Suppressor macrophage treated with lipopolysaccharide for 4 hours (primary cell): ENCODE measurements around the gene DYNC1H1.
A peak's percentile ranks its signal among the peaks of the same experiment; 100 is the strongest.
"Not testable (repeated sequence)": the region's sequence is repeated elsewhere in the genome, so short reads cannot be mapped to it uniquely, and the experiment has no call there.

Experiments used
- DNase-seq: peaks from one replicate; pipeline ENCODE4 v3.0.0-alpha.2; 2020

Gene DYNC1H1

GRCh38 chr14:102075155-102075554 is 110.8 kb downstream of the DYNC1H1 start:
- no peak for DNase-seq

- no peak for DNase-seq
Measured at GRCh38 chr14:102077382-102077709, 113.0 kb downstream of the DYNC1H1 start.

GRCh38 chr14:102078361-102078791 is 114.0 kb downstream of the DYNC1H1 start:
- not testable (repeated sequence) for DNase-seq

GRCh38 chr14:102078831-102079699 is 114.7 kb downstream of the DYNC1H1 start:
- no peak for DNase-seq

GRCh38 chr14:102079700-102079979 is 115.3 kb downstream of the DYNC1H1 start:
- DNase-seq: no peak

GRCh38 chr14:102080183-102081080 is 116.1 kb downstream of the DYNC1H1 start:
- DNase-seq: no peak

- DNase-seq: no peak
Measured at GRCh38 chr14:102081231-102082080, 117.1 kb downstream of the DYNC1H1 start.

GRCh38 chr14:102084522-102084921 is 120.1 kb downstream of the DYNC1H1 start:
- DNase-seq: not testable (repeated sequence)

- DNase-seq: no peak
Measured at GRCh38 chr14:102084931-102085330, 120.6 kb downstream of the DYNC1H1 start.

- DNase-seq: no peak
Measured at GRCh38 chr14:102085488-102085887, 121.1 kb downstream of the DYNC1H1 start.

- DNase-seq: peak; percentile 83
Measured at GRCh38 chr14:102085948-102086708, 121.8 kb downstream of the DYNC1H1 start.

GRCh38 chr14:102086709-102086971 is 122.3 kb downstream of the DYNC1H1 start:
- no peak for DNase-seq

GRCh38 chr14:102086972-102087761 is 122.8 kb downstream of the DYNC1H1 start, which contains the start of gene HSP90AA1:
Gene HSP90AA1 (minus strand): TSS chr14:102087044. CDS start chr14:102086378, 666 bp downstream.
- DNase-seq: peak; percentile 98

- no peak for DNase-seq
Measured at GRCh38 chr14:102087762-102088011, 123.3 kb downstream of the DYNC1H1 start.

GRCh38 chr14:102088012-102088792 is 123.8 kb downstream of the DYNC1H1 start:
- DNase-seq: peak; percentile 72

GRCh38 chr14:102089621-102090343 is 125.4 kb downstream of the DYNC1H1 start:
- no peak for DNase-seq

GRCh38 chr14:102090713-102091112 is 126.3 kb downstream of the DYNC1H1 start:
- DNase-seq: no peak

GRCh38 chr14:102092806-102093205 is 128.4 kb downstream of the DYNC1H1 start:
- no peak for DNase-seq

GRCh38 chr14:102094101-102094500 is 129.7 kb downstream of the DYNC1H1 start:
- DNase-seq: no peak

GRCh38 chr14:102095231-102095870 is 131.0 kb downstream of the DYNC1H1 start:
- no peak for DNase-seq
